Measurements from ENCODE around the gene HOXB9.

DNA sequence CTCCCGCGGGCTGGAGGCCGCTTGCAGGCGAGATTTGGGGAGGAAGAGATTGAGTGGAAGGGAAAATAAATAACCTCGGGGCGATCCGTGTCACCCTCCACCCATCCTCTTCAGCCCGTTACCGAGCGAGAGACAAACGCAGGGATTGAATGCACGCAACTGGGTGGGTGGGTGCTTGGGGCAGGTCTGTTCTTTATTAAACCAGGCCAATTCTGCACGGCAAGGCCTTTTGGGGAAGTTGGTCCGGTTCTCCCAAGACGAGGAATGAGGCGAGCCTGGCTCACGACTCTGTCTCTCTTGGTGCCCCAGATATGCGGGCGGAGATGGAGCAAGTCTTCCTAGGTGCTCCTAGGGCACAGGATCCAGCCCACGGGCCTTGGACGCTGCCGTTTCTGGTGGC lies 14.9 kb downstream of the HOXB9 start:
- TF ChIP-seq TAF1 (IDR thresholded peaks at IDR 0.05; ENCODE audit: control insufficient read depth, extremely low read depth, insufficient read depth, low read length, severe bottlenecking) (no peak), CREB1 (IDR thresholded peaks at IDR 0.05) (no peak), CREB1 (CRISPR knock-in tag; IDR thresholded peaks at IDR 0.05) (no peak), RAD21 (CRISPR knock-in tag; conservative IDR thresholded peaks at IDR 0.05 in 1 of 2, IDR thresholded peaks at IDR 0.05 in 1 of 2) (no peak), ATF7 (IDR thresholded peaks at IDR 0.05) (no peak), SMAD3 (CRISPR knock-in tag; conservative IDR thresholded peaks at IDR 0.05) (no peak), TCF3 (CRISPR knock-in tag; IDR thresholded peaks at IDR 0.05) (no peak), ZBTB26 (CRISPR knock-in tag; IDR thresholded peaks at IDR 0.05) (no peak), HNRNPLL (IDR thresholded peaks at IDR 0.05; ENCODE audit: low read depth, low read length, poor library complexity, severe bottlenecking) (no peak)
- TF ChIP-seq, protein P1, sequence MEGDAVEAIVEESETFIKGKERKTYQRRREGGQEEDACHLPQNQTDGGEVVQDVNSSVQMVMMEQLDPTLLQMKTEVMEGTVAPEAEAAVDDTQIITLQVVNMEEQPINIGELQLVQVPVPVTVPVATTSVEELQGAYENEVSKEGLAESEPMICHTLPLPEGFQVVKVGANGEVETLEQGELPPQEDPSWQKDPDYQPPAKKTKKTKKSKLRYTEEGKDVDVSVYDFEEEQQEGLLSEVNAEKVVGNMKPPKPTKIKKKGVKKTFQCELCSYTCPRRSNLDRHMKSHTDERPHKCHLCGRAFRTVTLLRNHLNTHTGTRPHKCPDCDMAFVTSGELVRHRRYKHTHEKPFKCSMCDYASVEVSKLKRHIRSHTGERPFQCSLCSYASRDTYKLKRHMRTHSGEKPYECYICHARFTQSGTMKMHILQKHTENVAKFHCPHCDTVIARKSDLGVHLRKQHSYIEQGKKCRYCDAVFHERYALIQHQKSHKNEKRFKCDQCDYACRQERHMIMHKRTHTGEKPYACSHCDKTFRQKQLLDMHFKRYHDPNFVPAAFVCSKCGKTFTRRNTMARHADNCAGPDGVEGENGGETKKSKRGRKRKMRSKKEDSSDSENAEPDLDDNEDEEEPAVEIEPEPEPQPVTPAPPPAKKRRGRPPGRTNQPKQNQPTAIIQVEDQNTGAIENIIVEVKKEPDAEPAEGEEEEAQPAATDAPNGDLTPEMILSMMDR (IDR thresholded peaks at IDR 0.05 in 2 of 3, conservative IDR thresholded peaks at IDR 0.05 in 1 of 3; ENCODE audit: insufficient read depth in 2 of 3, low read depth in 1 of 3, low read length in 3 of 3) = no peak

Measured in K562 (cell line).